HG03571 (cell line): ENCODE results near the gene SPP2.

ENCODE experiments used
- ATAC-seq: cut with Tn5 transposase; IDR thresholded peaks from one replicate; pipeline ENCODE4 v1.9.1; 2021; ENCODE audit not compliant: unreplicated experiment

SPP2 gene

DNA sequence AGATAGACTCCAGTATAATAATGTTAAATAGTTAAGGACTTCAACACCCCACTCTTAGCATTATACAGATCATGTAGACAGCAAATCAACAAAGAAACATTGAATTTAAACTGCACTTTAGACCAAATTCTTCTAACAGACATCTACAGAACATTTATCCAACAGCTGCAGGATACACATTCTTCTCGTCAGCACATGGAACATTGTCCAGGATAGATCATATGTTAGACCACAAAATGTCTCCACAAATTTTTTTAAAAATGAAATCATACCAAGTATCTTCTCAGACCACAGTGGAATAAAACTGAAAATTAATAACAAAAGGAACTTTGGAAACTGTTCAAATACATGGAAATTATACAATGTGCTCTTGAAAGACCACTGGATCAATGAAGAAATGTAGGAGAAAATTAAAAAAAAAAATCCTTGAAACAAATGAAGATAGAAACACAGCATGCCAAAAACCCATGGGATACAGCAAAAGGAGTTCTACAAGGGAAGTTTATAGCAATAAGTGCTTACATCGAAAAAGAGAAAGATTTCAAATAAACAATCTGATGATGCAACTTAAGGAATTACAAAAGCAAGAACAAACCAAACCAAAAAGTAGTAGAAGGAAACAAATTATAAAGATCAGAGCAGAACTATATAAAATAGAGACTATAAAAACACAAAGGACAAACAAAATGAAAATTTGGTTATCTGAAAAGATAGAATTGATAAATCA, 12.3 kb upstream of the SPP2 start:
- ATAC-seq, result no peak

DNA sequence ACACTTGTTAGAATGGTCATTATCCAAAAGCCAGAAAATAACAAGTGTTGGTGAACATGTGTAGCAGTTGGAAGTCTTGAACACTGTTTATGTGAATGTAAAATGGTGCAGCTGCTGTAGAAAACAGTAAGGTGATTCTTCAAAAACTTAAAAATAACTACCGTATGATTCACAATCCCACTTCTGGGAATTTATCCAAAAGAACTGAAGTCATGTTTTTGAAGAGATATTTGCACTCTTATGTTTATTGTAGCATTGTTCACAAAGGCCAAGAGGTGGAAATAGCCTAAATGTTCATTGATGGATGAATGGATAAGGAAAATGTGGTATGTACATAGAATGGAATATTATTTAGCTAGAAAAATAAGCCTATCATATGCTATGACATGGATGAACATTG, 6.3 kb upstream of the SPP2 start:
- no peak for ATAC-seq

DNA sequence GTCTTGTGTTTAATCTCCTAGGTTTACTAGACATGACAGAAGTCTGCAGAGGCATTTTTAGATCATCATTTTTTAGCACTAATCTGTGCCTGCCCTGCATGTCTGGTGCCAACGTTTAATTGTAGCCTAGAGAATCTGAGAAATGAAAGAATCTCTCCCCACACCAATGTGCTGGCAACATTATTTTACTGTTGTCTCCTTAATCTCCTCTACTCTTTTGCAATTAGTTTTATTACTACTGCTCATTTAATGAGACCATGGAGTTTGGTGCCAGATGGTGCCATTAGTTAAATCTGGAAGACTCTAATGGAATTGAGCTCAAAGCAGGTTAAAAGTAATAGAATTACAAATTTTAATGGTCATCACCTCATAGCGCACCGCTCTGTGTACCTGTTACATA, 4.0 kb upstream of the SPP2 start:
- ATAC-seq, result no peak

DNA sequence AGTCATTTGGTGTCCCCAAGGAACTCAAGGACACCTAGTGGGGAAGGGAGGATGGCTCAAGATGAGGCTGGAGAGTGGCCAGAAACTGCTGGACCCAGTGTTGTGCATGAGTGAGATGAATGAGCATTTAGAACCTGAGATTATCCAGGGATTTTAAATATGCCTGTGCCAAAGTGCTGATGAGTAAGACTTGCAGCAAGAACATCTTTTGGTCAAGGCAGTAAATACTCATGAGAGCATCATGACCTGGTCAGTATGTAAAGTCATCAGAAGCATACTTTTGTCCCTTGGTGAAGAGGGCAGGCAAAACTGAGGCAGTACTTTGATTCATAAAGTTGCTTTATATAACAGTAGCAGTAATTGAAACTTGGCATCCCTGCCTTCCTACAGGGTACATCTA, 3.1 kb upstream of the SPP2 start:
- ATAC-seq, result no peak

DNA sequence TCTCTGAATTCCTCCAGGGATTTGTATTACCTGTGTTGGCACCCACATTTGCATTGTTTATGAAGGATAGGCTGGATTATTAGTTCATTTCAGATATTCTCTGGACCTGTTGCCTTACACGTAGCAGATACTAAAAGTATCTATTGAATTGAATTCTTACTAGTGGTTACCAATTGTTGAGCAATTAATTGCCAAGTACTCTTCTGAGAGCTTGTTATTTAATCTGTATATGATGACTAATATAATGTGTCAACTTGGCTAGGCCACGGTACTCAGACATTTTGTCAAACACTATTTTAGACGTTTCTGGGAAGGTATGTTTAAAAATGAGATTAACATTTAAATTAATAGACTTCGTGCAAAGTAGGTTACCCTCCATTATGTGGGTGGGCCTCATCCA, 2.5 kb upstream of the SPP2 start:
- no peak for ATAC-seq

DNA sequence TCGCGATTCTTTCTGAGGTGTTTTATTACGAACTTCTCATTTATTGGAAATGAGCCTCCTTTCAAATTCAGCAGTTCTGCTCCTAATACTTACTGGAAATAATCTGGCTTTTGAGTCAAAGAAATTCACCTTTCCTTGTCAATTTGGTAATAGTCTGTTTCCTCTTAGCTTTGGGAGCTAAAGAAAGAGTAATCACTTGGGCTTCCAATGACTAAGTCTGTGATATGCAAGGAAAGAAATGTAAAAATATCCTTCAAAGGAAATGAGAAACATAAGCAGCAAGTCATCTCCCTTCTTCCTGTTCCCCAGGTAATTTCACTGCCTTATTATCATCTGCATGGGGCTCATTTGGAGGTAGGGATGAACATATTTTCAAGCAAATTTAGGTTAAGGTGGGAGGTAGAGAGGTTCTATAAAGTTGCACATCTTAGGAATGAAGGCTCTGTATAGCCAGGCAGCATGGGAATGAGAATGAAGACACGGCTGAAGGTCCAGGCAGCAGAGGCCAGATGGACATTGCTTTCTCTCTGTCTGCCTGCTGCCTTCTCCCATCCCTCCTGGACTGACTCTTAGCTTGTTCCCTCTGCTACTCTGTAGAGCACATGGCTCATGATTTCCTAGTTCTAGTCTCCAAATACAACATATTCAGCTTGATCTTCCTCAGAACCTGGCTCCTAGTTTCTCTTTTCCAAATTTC, 1.0 kb downstream of the SPP2 start:
- ATAC-seq, result no peak

DNA sequence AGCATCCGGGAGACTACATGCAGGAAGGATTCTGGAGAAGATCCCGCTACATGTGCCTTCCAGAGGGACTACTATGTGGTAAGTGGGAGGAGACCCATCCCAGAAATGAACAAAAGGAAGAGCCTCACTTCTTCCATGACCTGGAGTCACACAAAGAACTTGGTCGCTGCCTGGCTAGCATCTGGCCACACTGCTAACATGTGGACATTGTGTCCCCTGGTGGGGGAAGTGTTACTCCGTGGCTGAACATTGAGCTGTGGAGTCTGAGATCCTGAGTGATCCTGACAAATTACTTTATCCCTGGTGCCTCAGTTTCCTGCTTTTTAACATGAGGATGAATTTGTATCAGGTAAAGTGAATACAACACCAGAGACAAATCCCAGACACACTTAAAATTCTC, 8.4 kb downstream of the SPP2 start:
- no peak for ATAC-seq

DNA sequence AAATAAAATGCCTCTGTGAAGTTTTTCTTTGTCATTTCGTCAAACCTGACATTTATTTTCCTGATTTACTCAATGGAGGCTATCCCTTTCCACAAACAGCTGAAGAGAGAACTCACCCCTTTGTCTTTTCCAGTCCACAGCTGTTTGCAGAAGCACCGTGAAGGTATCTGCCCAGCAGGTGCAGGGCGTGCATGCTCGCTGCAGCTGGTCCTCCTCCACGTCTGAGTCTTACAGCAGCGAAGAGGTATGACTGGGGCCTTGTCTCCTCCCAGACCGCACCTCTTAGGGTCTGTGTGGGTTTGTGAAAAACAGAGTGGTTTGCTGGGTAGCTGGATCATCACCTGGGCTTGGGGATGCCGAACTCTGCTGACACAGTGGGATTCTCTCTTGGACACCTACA, 9.7 kb downstream of the SPP2 start:
- no peak for ATAC-seq

DNA sequence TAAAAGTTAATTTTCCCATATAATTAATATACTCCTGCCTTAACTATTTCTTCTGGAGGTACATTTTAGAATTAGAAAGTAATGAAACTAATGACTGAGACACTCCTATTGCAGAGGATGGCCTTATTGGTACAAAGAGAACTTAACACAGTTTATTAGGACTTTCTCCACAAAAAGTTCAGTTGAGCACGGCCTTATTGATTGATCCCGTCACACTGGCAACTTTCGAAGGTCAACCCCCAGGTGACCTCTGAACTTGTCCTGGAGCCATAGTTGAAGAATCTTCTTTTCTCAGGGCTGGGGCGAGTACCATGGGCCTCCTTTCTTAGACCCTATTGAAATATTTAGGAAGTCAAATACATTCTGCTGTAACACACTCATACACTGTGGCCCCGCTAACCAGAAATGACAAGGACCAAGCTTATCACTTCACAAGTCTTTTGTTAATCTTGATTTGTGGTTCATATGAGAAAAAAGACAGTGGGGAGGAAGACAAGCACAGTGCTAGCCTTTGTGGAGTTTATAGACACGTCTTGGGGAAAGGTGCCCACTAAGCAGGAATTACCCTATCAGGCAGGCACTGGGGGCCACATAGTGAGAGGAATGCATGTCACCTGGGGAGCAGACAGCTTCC, 11.2 kb downstream of the SPP2 start:
- ATAC-seq, result no peak

DNA sequence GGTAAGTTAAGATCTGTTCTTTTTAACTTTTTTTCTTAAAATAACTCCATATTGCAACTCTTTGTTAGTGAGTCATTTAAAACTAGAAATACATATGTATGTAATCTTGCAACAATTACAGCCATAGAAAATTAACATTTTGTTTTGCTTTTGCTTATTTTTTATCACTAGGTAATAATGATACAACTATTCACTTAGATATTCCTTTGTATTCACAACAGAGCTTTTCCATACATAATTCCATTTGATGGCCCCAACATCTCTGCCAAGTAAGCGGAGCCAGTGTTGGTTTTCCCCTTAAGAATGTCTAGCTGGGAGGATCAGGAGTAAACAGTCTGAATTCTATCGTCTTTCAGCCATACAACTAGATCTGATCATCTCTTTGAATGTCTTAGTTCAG, 16.1 kb downstream of the SPP2 start:
- ATAC-seq, result no peak

DNA sequence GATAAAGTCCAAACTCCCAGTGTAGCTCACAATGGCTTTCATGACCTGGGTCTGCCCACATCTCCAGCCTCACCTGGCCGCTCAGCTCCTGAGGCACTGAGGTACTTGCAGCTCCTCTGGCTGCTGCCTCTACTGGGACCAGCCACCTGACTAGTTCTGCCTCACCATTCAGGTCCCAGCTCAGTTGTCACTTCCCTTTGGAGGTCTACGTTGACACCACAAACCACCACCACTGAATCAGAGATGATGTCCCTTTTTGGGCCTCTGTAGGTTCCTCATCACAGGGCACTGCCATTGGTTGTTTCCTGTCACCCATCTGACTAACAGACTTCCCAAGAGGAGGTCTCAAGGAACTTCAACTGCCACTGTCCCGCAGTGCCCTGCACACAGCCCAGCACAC, 21.2 kb downstream of the SPP2 start:
- no peak for ATAC-seq

DNA sequence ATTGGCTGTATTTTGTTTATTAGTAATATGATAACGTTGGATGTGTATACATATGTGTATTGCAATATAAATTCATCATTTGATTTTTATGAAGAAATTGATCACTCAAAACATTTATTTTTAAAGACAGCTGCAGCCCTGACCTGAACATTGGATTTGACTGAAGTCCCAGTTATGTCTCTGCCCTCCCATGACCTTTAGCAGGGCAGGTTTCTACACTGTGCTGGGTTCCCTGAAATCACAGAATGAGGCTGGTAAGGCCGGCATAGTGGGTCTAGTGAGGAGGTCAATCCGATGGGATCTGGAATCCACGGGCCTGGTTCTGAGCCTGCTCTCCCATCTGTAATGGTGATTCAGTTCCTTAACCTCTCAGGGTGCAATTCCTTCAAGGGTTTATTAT, 22.0 kb downstream of the SPP2 start:
- ATAC-seq, result no peak

DNA sequence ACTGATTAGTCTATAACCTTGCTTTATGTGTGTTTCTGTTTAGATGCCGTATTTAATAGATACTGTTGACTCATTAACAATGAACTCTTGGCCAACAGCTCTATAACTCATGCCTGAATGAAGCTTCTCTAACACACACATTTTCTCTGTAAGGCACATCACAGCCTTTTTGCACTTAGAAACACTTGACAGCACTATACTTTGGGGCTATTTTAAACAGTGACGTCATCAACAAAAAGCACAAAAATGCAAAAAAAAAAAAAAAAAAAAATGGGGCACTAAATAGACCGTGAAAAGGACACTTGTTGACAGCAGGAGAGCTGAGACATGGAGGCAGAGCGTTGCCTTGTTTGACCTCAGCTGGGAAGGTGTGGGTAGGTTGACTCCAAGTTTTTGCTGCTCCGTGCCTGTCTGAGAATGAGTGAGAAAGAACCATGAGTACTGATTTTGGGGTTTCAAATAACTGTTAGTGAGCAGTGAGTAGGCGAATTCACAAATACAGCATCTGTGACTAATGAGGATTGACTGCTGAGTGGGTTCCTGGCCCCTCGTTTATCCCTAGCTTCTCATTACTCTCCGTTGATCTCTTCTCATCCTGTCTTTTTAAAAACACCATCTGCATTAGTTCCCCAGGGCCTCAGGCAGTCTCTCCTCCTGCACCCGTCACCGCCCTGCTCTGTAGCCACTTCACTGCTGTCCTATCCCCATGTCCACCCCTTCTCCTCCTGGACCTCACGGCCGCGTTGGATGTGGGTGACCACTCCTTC, 24.4 kb downstream of the SPP2 start:
- ATAC-seq, result no peak

DNA sequence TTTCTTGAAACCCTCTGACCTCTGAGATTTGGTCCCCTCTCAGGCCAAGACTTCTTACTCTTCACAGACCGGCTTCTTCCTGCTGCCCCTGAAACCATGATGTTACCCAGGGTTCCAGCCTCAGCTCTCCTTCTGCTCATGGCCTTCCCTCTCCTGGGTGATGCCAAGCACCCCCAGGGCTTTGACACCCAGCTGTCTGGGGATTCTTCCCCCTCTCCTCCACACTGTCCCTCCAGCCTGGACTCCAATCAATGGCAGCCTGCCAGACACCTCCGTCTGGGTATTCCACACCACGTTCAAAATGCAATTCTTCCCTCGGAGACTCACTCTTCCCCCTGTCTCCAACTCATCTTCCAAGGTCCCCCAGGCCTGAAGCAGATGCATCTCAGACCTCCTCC, 25.0 kb downstream of the SPP2 start:
- ATAC-seq, result no peak

DNA sequence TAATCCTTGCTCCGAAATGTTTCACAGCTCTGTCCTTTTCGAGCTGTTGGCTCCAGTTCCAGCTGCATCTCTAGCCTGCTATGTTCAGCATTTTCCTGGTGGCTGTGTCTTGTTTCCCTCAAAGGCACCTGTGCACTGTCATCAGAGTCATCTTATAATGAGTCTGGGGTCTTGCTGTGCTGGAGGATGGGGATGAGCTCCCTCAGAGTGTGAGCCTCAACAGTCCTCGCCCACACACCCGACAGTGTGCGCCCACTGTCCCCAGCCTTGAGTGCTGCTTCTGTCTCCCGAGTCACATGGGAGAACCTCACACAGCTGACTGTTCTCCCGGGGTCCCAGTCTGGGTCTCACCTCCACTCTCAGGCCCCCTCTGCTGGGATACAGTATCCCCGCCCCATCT, 25.4 kb downstream of the SPP2 start:
- no peak for ATAC-seq

DNA sequence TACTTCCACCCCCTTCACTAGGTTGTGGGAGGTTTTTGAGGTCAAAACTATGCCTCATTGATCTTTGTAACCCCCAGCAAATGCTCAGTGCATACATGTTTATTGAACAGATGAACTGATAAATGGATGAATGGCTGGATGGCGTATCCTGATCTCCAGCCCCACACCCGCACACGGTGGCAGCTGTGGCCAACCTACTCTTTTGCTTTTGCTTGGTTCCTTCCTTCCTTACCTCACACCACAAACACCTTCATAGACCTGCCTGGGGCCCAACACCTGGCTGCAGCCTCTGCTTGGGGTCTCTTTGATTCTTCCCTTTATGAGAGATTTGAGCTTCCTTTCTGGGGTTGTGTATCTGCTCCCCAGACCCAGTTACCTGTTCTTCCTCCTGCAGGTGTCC, 25.9 kb downstream of the SPP2 start:
- no peak for ATAC-seq

DNA sequence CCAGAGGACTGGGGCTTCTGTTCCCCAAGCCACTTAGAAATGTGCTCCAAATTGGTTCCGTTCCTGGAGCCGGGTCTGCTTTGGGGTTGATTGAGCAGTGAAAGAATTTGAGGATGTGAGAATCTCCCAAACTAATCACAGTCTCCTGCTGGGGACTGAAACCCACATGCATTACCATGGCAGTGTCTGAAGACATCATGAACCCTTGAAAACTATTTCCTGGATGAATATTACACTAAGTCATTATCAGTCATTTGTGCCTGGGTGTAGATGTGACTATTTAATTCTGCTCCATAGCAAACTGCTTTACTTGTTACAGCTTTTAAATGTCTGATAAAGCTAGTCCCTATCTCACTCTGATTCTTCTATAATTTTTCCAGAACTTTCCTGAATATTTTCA, 27.6 kb downstream of the SPP2 start:
- no peak for ATAC-seq

DNA sequence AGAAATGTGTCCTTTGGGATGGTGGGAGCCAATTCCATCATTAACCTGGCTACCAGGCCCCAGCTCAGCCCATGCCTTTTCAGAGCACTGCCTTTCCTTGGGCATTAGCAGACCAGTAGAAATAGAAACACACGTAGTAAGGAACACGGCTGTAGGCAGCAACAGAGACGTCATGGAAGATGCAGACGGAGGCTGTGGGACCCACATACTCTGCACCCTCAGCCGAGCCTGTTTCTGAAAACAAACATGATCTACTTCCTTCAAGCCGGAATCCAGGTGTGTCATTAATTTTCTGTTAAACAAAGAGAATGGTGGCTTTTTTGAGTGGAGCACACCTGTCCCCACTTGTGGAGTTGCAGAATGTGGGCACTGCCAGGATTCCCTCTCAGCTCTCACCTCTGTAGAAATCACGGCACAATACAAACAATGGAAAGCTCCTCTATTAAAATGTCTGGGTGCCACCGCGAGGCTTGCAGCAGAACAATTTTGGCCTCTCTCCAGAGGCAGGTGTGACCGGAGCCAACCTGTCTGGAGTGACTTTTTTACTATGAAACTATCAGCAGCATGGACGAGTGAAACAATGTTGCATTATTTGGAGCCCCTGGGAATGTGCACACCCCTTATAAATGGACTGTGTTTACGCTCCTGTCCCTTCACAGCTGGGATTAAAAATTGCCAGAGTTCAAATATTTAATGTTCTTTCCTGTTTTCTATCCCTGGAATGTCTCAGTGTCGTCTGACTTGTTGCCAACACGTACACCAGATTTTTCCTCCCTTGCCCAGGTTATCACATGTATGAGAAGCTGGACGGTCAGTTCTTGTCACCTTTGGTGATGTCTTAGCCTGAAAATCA, 31.7 kb downstream of the SPP2 start:
- no peak for ATAC-seq

DNA sequence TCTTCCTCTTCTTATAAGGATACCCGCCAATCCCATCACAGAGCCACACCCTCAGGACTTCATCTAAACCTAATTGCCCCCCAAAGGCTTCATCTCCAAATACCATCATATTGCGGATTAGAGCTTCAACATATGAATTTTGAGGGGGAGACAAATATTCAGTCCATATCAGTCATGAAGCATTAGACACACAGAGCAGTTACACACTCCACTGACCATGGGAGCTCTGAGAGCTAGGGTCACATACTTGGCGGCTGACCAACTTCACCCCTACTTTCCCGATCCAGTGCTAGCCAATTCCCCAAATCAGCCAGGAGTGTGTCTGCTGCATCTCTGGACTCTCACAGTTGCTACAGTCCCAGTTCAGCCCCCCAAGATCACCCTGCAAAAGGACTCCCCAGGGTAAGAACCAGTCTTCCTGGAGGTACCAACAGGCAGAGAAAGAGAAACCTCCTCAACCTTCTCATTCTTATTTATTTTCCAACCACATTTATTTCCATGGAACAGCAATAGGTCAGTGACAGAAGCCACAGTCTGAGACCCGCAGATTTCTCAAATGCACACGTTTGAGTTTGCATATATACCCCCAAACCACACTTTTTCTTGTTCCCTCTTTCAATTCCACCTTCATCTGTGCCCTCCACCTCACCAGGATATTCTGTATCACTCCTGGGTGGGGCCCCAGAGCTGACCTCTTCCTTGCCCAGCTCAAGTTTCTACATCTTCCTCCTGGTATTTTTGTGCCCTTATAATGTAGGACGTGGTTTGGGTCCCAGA, 33.3 kb downstream of the SPP2 start:
- no peak for ATAC-seq

DNA sequence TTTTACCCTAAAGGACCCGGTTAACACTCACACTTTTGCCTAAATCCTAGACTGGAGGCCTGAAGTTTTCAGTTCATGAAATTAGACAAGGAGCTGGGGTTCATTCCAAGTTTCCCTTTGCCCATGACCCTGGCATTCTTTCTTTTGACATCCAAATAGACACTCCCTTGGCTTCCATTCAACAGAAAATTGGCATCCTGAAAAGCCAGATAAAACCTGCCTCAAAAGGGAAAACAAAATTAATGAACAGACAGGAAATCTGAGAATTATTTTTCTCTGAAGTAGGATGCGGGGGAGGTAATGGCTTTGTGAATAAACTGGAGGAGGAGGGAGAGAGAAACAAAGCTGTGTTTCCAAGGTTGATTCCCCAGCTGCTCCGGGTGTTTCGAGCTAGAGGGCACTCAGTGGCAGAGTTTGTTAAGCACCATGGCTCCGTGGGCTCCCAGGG, 41.0 kb downstream of the SPP2 start:
- no peak for ATAC-seq
